Esophagus muscularis mucosa (tissue), 4 donors: Measurements from ENCODE around the gene ORMDL3. TPM values are rescaled to one million over a fixed set of nuclear protein-coding genes. Genes with fewer than 3 reads are reported as not detected.

Experiments used
- DNase-seq: peaks from one replicate; pipeline ENCODE4 v3.0.0-alpha.2; 2017; ENCODE audit errors: extremely low spot score
- H3K27ac ChIP-seq, 4 donors: fragments of 200-600 bp; sonication (generic); replicated peaks in 1 of 4; 1 replicate in 3 of 4; 2 replicates in 1 of 4; pipeline ENCODE4 v1.5.1; 2016 to 2019; ENCODE audit warnings: mild to moderate bottlenecking in 1 of 4
- H3K27me3 ChIP-seq, 4 donors: fragments of 200-600 bp; sonication (generic); one replicate each; pipeline versions ENCODE4 v1.5.1 to v1.6.0; 2016 to 2019
- H3K36me3 ChIP-seq, 4 donors: fragments of 200-600 bp; sonication (generic); one replicate each; pipeline ENCODE4 v1.5.1; 2016 to 2019
- H3K4me1 ChIP-seq, 4 donors: fragments of 200-600 bp; sonication (generic); one replicate each; pipeline ENCODE4 v1.5.1; 2016 to 2019
- H3K4me3 ChIP-seq, 4 donors: fragments of 200-600 bp; sonication (generic); 1 replicate in 2 of 4; 2 replicates in 2 of 4; pipeline ENCODE4 v1.5.1; 2016 to 2019; ENCODE audit warnings: mild to moderate bottlenecking in 4 of 4, moderate library complexity in 1 of 4
- H3K9me3 ChIP-seq, 4 donors: fragments of 200-600 bp; sonication (generic); 1 replicate in 3 of 4; 2 replicates in 1 of 4; pipeline ENCODE4 v1.5.1; 2016 to 2019
- EP300 ChIP-seq: sonication (generic); formaldehyde crosslinking; IDR thresholded peaks from one replicate; pipeline ENCODE4 v1.6.1; 2017; ENCODE audit warnings: antibody characterized with exemption
- POLR2A ChIP-seq: fragments of 450-650 bp; IDR thresholded peaks from one replicate; pipeline ENCODE4 v1.6.1; 2017; ENCODE audit warnings: antibody characterized with exemption, moderate library complexity, mild to moderate bottlenecking, low read depth
- POLR2AphosphoS5 ChIP-seq, 2 donors: sonication (generic); formaldehyde crosslinking; IDR thresholded peaks; one replicate each; pipeline ENCODE4 v1.6.1; 2017; ENCODE audit warnings: antibody characterized with exemption in 2 of 2
- WGBS: methylation state at CpG from one replicate; pipeline ENCODE4 v1.1.5; 2018; 5-methylcytosine and 5-hydroxymethylcytosine counted together
- intact Hi-C: fragments of 100-400 bp; cut with DNase I; formaldehyde crosslinking; loops from one replicate; pipeline ENCODE4 v1.15.1; 2023
- total RNA-seq, 4 donors: library from RNA; depleted of rRNA; stranded (reverse); fragments of >200 nt; gene quantifications; one replicate each; pipeline versions ENCODE4 v1.1.0 to v1.2.1, GENCODE V29; 2016
- TF ChIP-seq, protein P1 (sequence below), 3 experiments: fragments of 200-600 bp in 2 of 3; fragments of 450-650 bp in 1 of 3; sonication (generic) in 2 of 3; IDR thresholded peaks; one replicate each; pipeline ENCODE4 v1.5.1; 2017 to 2019; ENCODE audit warnings: antibody characterized with exemption in 3 of 3, mild to moderate bottlenecking in 2 of 3, moderate library complexity in 1 of 3

ORMDL3 gene
- total RNA-seq, 4 donors from 2014 or later, result 33.2 to 68.6 (median 45.9) TPM

DNA sequence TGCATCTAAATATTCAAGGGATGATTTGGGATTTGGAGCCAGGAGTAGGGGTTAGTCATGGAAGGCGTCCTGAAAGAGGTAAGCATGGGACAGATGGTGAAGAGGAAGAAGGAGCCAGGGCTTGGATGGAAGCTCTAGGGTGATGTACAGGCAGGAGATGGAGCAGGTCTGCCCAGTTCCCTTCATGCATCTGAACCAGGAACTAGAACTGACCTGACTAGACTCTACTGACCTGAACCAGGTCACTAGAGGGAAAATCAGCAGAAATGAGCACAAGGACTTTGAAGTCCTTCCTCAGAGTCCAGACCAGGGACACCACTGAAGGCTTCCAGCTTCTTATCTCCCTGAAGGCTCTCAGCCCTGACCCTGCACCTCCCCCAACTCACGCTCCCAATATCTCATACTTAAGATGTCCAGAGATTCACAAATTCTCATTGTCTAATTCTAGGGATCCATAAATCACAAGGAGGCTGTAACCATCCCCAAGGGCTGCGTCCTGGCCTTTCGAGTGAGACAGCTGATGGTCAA, 43.7 kb upstream of the ORMDL3 start:
- peaks cover 0 to 53% (median 4%) of the 10 kb centered on the region in 4 donors for H3K27me3 ChIP-seq
- no peak for DNase-seq
- no peak overlapping the region for H3K4me3 ChIP-seq
- H3K9me3 ChIP-seq, result no peaks in the 10 kb centered on the region
- no peaks in the 10 kb centered on the region for H3K4me1 ChIP-seq
- WGBS, result 90% methylated on average over 4 of the region's 4 CpGs
- no peak overlapping the region for H3K27ac ChIP-seq
- H3K36me3 ChIP-seq, result no peaks in the 10 kb centered on the region
- intact Hi-C loops, result no loop called here
- TF ChIP-seq POLR2A, result no peak
- no peak for TF ChIP-seq POLR2AphosphoS5 (IDR thresholded peaks at IDR 0.05)
- TF ChIP-seq, protein P1, sequence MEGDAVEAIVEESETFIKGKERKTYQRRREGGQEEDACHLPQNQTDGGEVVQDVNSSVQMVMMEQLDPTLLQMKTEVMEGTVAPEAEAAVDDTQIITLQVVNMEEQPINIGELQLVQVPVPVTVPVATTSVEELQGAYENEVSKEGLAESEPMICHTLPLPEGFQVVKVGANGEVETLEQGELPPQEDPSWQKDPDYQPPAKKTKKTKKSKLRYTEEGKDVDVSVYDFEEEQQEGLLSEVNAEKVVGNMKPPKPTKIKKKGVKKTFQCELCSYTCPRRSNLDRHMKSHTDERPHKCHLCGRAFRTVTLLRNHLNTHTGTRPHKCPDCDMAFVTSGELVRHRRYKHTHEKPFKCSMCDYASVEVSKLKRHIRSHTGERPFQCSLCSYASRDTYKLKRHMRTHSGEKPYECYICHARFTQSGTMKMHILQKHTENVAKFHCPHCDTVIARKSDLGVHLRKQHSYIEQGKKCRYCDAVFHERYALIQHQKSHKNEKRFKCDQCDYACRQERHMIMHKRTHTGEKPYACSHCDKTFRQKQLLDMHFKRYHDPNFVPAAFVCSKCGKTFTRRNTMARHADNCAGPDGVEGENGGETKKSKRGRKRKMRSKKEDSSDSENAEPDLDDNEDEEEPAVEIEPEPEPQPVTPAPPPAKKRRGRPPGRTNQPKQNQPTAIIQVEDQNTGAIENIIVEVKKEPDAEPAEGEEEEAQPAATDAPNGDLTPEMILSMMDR (IDR thresholded peaks at IDR 0.05), result no peak
- TF ChIP-seq EP300, result no peak

DNA sequence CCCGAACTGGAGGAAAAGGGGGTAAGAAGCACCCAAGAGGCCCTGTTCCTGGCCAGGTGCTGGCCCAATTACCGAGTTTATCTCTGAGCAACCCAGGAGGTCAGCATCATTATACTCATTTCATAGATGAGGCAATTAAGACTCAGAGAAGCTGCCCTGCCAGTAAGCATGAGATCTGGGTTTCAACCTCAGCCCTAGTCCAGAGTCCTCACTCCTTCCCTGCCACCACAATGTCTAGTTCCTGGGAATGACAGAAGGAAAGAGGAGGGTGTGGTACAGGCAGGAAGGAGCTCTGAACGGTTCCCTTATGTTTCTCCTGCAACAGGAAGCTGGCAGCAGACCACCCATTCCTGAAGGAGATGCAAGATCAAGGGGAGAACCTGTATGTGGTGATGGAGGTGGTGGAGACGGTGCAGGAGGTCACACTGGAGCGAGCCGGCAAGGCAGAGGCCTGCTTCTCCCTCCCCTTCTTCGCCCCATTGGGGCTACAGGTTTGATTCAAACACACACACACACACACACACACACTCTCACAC, 42.8 kb upstream of the ORMDL3 start:
- TF ChIP-seq POLR2A (no peak), EP300 (no peak), POLR2AphosphoS5 (IDR thresholded peaks at IDR 0.05) (no peak)
- TF ChIP-seq, protein P1 (IDR thresholded peaks at IDR 0.05), result no peak
- H3K9me3 ChIP-seq, result no peaks in the 10 kb centered on the region
- intact Hi-C loops, result no loop called here
- no peaks in the 10 kb centered on the region for H3K4me1 ChIP-seq
- peaks cover 0 to 54% (median 4%) of the 10 kb centered on the region in 4 donors for H3K27me3 ChIP-seq
- no peak overlapping the region for H3K4me3 ChIP-seq
- no peak overlapping the region for H3K27ac ChIP-seq
- DNase-seq, result no peak
- WGBS, result 73% methylated on average over 7 of the region's 7 CpGs
- H3K36me3 ChIP-seq, result no peaks in the 10 kb centered on the region

DNA sequence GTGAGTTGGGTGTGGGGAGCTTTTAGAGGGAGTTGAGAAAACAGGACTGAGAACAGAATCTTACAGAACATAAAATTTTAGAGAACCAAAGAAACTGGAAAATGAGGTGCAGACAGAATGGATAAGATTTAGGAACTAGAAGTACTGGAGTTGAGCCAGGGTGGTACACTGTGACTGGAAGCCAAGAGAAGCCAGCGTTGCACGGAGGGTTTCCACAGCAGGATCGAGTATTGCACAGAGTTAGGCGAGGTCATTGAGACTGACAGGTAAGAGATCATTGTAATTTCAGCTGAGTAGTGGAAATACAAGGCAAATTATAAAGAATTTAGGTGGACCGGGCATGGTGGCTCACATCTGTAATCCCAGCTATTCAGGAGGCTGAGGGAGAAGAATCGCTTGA, 42.0 kb upstream of the ORMDL3 start:
- H3K27ac ChIP-seq, result no peak overlapping the region
- WGBS, result 79% methylated on average over 6 of the region's 6 CpGs
- no peak overlapping the region for H3K4me3 ChIP-seq
- H3K4me1 ChIP-seq, result no peaks in the 10 kb centered on the region
- no peaks in the 10 kb centered on the region for H3K36me3 ChIP-seq
- no peaks in the 10 kb centered on the region for H3K9me3 ChIP-seq
- intact Hi-C loops, result no loop called here
- no peak for DNase-seq
- TF ChIP-seq, protein P1 (IDR thresholded peaks at IDR 0.05), result no peak
- no peak for TF ChIP-seq POLR2A
- TF ChIP-seq POLR2AphosphoS5 (IDR thresholded peaks at IDR 0.05), result no peak
- TF ChIP-seq EP300, result no peak
- peaks cover 0 to 54% (median 4%) of the 10 kb centered on the region in 4 donors for H3K27me3 ChIP-seq

- Histone ChIP-seq H3K27me3 (peaks cover 0 to 54% (median 2%) of the 10 kb centered on the region in 4 donors), H3K4me3 (no peak overlapping the region), H3K27ac (no peak overlapping the region), H3K9me3 (no peaks in the 10 kb centered on the region), H3K36me3 (no peaks in the 10 kb centered on the region), H3K4me1 (no peaks in the 10 kb centered on the region)
- intact Hi-C loops, result no loop called here
- TF ChIP-seq EP300, result no peak
- no peak for TF ChIP-seq POLR2AphosphoS5 (IDR thresholded peaks at IDR 0.05)
- TF ChIP-seq, protein P1 (IDR thresholded peaks at IDR 0.05), result no peak
- no peak for TF ChIP-seq POLR2A
- DNase-seq, result no peak
- 60% methylated on average over 2 of the region's 2 CpGs for WGBS
Observed at GRCh38 chr17:39968761-39969160, 41.4 kb upstream of the ORMDL3 start.

GRCh38 chr17:39966771-39967170, 39.4 kb upstream of the ORMDL3 start:
- peaks cover 0 to 55% (median 0%) of the 10 kb centered on the region in 4 donors for H3K27me3 ChIP-seq
- DNase-seq, result no peak
- 78% methylated on average over 5 of the region's 6 CpGs for WGBS
- no peak for TF ChIP-seq POLR2A
- TF ChIP-seq POLR2AphosphoS5 (IDR thresholded peaks at IDR 0.05), result no peak
- TF ChIP-seq EP300, result no peak
- TF ChIP-seq, protein P1 (IDR thresholded peaks at IDR 0.05), result no peak
- H3K27ac ChIP-seq, result no peak overlapping the region
- intact Hi-C loops, result no loop called here
- H3K9me3 ChIP-seq, result no peaks in the 10 kb centered on the region
- H3K4me1 ChIP-seq, result no peaks in the 10 kb centered on the region
- H3K4me3 ChIP-seq, result no peak overlapping the region
- no peaks in the 10 kb centered on the region for H3K36me3 ChIP-seq
